IMR-90 (cell line): Measurements from ENCODE around the gene LCE1A.

Experiments
- CTCF ChIP-seq: conservative IDR thresholded peaks from 2 replicates; pipeline ENCODE4 v1.5.1; 2012; ENCODE audit warnings: mild to moderate bottlenecking, low read depth, low read length, improper control_type of control experiment
- ELK1 ChIP-seq: fragments of 150-350 bp; IDR thresholded peaks from 2 replicates; pipeline ENCODE4 v1.6.1; 2016; ENCODE audit warnings: low read depth, mild to moderate bottlenecking, low read length, moderate library complexity, borderline replicate concordance
- FOS ChIP-seq: fragments of 150-350 bp; IDR thresholded peaks from 2 replicates; pipeline ENCODE4 v1.6.1; 2016; ENCODE audit warnings: low read depth, low read length
- POLR2A ChIP-seq: IDR thresholded peaks from 2 replicates; pipeline ENCODE4 v1.6.1; 2012; ENCODE audit warnings: mild to moderate bottlenecking, low read depth, low read length
- RAD21 ChIP-seq: IDR thresholded peaks from 2 replicates; pipeline ENCODE4 v1.6.1; 2012; ENCODE audit warnings: low read length, improper control_type of control experiment
- RFX5 ChIP-seq: IDR thresholded peaks from 2 replicates; pipeline ENCODE4 v1.8.0; 2012; ENCODE audit warnings: low read depth, mild to moderate bottlenecking, low read length, moderate library complexity
- SMC3 ChIP-seq: fragments of 150-350 bp; IDR thresholded peaks from 2 replicates; pipeline ENCODE4 v1.6.1; 2016; ENCODE audit warnings: low read depth, mild to moderate bottlenecking, antibody characterized with exemption, low read length, moderate library complexity

DNA sequence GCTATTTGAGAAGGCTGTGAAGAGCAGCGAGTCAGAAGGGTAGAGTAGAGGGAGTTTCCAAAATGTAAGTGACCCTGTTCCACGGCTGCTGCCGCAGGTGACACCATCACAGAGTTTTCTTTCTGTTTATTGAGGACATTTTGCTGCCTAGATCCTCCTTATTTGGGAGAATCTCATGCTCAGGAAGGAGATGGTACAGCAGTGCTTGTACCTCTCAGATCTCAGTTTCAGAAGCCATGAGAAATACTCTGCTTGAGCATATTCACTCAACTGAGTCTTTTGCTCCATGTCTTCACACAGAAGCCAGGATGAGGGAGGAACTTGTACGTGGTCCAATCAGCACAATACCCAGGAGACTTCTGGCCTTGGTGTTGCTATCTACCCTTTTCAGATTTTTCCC lies 34.1 kb downstream of the LCE1A start:
- no peak for TF ChIP-seq CTCF
- TF ChIP-seq RFX5, result no peak
- no peak for TF ChIP-seq RAD21
- no peak for TF ChIP-seq FOS
- TF ChIP-seq ELK1, result no peak
- no peak for TF ChIP-seq POLR2A
- no peak for TF ChIP-seq SMC3
